Naive thymus-derived CD4-positive, alpha-beta T cell (primary cell): ENCODE results near the gene HYAL1. TPM values are rescaled to one million over a fixed set of nuclear protein-coding genes. Genes with fewer than 3 reads are reported as not detected.
A peak's percentile ranks its signal among the peaks of the same experiment; 100 is the strongest.
"Not testable (repeated sequence)": the region's sequence is repeated elsewhere in the genome, so short reads cannot be mapped to it uniquely, and the experiment has no call there.

Source experiments
- ATAC-seq: fragments of 150-1000 bp; cut with Tn5 transposase; 2 replicates; pipeline ENCODE4 v1.10.0; 2021; ENCODE audit warnings: mild to moderate bottlenecking, moderate library complexity
- CTCF ChIA-PET: fragments of 350-600 bp; sonication (Branson Sonifier 250); formaldehyde crosslinking; loops from one replicate; lab custom pipeline; 2021; ENCODE audit warnings: antibody characterized with exemption; lab: Charles Lee
- POLR2A ChIA-PET: fragments of 350-600 bp; sonication (Branson Sonifier 250); formaldehyde crosslinking; loops from one replicate; lab custom pipeline; 2021; ENCODE audit warnings: antibody characterized with exemption, inconsistent platforms; lab: Charles Lee
- DNase-seq, 9 donors: peaks; one replicate each; pipeline versions ENCODE4 v3.0.0 to v3.0.0-alpha.2; 2020 to 2022; ENCODE audit warnings: mixed read lengths in 1 of 9
- H3K27ac ChIP-seq: one replicate; pipeline ENCODE4 v1.7.0; 2013; ENCODE audit warnings: mild to moderate bottlenecking, low read depth, low read length, moderate library complexity
- H3K27me3 ChIP-seq, 2 donors: one replicate each; pipeline ENCODE4 v1.7.0; 2013; ENCODE audit warnings: low read length in 2 of 2, mild to moderate bottlenecking in 2 of 2, moderate library complexity in 2 of 2; ENCODE audit not compliant: control insufficient read depth in 2 of 2, insufficient read depth in 2 of 2
- H3K36me3 ChIP-seq, 3 experiments: 1 replicate in 2 of 3; 2 replicates in 1 of 3; pipeline ENCODE4 v1.7.0; 2013; ENCODE audit warnings: low read length in 3 of 3, mild to moderate bottlenecking in 3 of 3, moderate library complexity in 1 of 3; ENCODE audit not compliant: insufficient read depth in 3 of 3, control insufficient read depth in 2 of 3
- H3K4me1 ChIP-seq, 2 donors: one replicate each; pipeline ENCODE4 v1.7.0; 2013; ENCODE audit warnings: low read length in 2 of 2, mild to moderate bottlenecking in 2 of 2, moderate library complexity in 1 of 2; ENCODE audit not compliant: control insufficient read depth in 2 of 2, insufficient read depth in 2 of 2
- H3K4me3 ChIP-seq: 2 replicates; pipeline ENCODE4 v1.7.0; 2013; ENCODE audit warnings: mild to moderate bottlenecking, low read length
- H3K9me3 ChIP-seq, 3 experiments: 1 replicate in 2 of 3; 2 replicates in 1 of 3; pipeline ENCODE4 v1.7.0; 2013; ENCODE audit warnings: low read length in 3 of 3; ENCODE audit not compliant: control insufficient read depth in 2 of 3
- H3K27ac Mint-ChIP-seq, 9 donors: one replicate each; pipeline ENCODE4 v1.8.0; 2020 to 2022; ENCODE audit warnings: mixed read lengths in 9 of 9, mild to moderate bottlenecking in 8 of 9, moderate library complexity in 5 of 9, inconsistent platforms in 2 of 9
- H3K27me3 Mint-ChIP-seq, 5 donors: one replicate each; pipeline ENCODE4 v1.8.0; 2021 to 2022; ENCODE audit warnings: mixed read lengths in 5 of 5, mild to moderate bottlenecking in 1 of 5
- H3K36me3 Mint-ChIP-seq, 5 donors: one replicate each; pipeline ENCODE4 v1.8.0; 2020 to 2022; ENCODE audit warnings: mixed read lengths in 5 of 5, mild to moderate bottlenecking in 3 of 5, inconsistent platforms in 1 of 5
- H3K4me1 Mint-ChIP-seq, 7 donors: one replicate each; pipeline ENCODE4 v1.8.0; 2020 to 2022; ENCODE audit warnings: mixed read lengths in 7 of 7, mild to moderate bottlenecking in 3 of 7, inconsistent platforms in 1 of 7
- H3K4me3 Mint-ChIP-seq, 10 donors: one replicate each; pipeline ENCODE4 v1.8.0; 2020 to 2022; ENCODE audit warnings: mild to moderate bottlenecking in 10 of 10, mixed read lengths in 10 of 10, moderate library complexity in 6 of 10, inconsistent platforms in 2 of 10
- H3K9me3 Mint-ChIP-seq, 11 donors: one replicate each; pipeline ENCODE4 v1.8.0; 2020 to 2022; ENCODE audit warnings: mixed read lengths in 11 of 11, mild to moderate bottlenecking in 4 of 11, inconsistent platforms in 1 of 11, moderate library complexity in 1 of 11
- intact Hi-C, 2 donors: fragments of 100-400 bp; cut with micrococcal nuclease; formaldehyde crosslinking; loops; one replicate each; pipeline ENCODE4 v1.15.1; 2023
- polyA plus RNA-seq, 2 donors: library from polyadenylated mRNA; unstranded; fragments of 300-500 nt; fragmentation: Illumina TruSeq; gene quantifications; one replicate each; pipeline ENCODE4 v1.2.3, GENCODE V29; 2021
- total RNA-seq, 6 experiments: library from RNA in 5 of 6; stranded (reverse) in 5 of 6; gene quantifications; 1 replicate in 5 of 6; 2 replicates in 1 of 6; pipeline ENCODE4 v1.2.3 and lab custom pipeline; 2021 to 2026

HYAL1 gene
- total and polyA plus RNA-seq, 7 experiments from 2014 or later, result 0.12 to 0.51 (median 0.28) TPM; not detected in 1

DNA sequence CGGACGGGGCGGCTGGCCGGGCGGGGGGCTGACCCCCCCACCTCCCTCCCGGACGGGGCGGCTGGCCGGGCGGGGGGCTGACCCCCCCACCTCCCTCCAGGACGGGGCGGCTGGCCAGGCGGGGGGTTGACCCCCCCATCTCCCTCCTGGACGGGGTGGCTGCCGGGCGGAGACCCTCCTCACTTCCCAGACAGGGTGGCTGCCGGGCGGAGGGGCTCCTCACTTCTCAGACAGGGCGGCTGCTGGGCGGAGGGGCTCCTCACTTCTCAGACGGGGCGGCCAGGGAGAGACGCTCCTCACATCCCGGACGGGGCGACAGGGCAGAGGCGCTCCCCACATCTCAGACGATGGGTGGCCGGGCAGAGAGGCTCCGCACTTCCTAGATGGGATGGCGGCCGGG, 8.7 kb upstream of the HYAL1 start:
- POLR2A ChIA-PET, CTCF ChIA-PET, H3K4me1 ChIP-seq, H3K36me3 ChIP-seq, H3K27ac ChIP-seq, ATAC-seq, H3K27me3 Mint-ChIP-seq, H3K27ac Mint-ChIP-seq, H3K9me3 ChIP-seq, intact Hi-C loops, H3K27me3 ChIP-seq, H3K4me3 ChIP-seq, DNase-seq, H3K4me3 Mint-ChIP-seq, H3K9me3 Mint-ChIP-seq: not testable (repeated sequence)
- H3K4me1 Mint-ChIP-seq, result peaks cover 8 to 13% (median 9%) of the 10 kb centered on the region in 7 donors
- peaks cover 0 to 11% (median 4%) of the 10 kb centered on the region in 5 donors for H3K36me3 Mint-ChIP-seq

DNA sequence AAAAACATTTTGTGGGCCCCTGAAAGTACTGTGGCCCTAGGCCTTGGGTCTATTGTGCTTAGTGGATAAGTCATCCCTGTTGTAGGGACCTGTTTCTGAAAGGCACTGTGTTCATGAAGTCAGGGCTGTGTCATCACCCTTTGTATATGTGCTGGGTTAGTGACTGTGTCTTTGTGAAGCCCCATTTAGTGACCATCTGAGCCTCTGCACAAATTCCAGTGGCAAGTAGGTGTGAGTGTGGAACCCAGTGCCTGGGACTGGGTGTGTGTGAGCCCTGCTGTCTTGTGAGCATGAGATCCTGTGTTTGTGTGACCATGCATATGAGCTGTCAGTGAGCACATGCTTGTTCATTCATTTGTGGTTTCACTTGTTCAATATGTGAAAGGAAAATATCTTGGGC, 1.2 kb upstream of the HYAL1 start:
- Histone ChIP-seq H3K27me3 (no peaks in the 10 kb centered on the region), H3K4me3 (no peak overlapping the region), H3K4me1 (peaks cover 9% of the 10 kb centered on the region in 2 donors), H3K36me3 (no peaks in the 10 kb centered on the region), H3K9me3 (no peaks in the 10 kb centered on the region), H3K27ac (no peak overlapping the region)
- H3K4me1 Mint-ChIP-seq, result peaks cover 7 to 16% (median 10%) of the 10 kb centered on the region in 7 donors
- peaks cover 0 to 3% (median 0%) of the 10 kb centered on the region in 11 donors for H3K9me3 Mint-ChIP-seq
- intact Hi-C loops, result no loop called here
- H3K27me3 Mint-ChIP-seq, result no peaks in the 10 kb centered on the region
- no peak overlapping the region for H3K27ac Mint-ChIP-seq
- DNase-seq, result no peak
- peaks cover 0 to 4% (median 0%) of the 10 kb centered on the region in 5 donors for H3K36me3 Mint-ChIP-seq
- CTCF ChIA-PET, result interaction anchor here (0.8 kb wide), 1 partner anchor 17 kb away, joined by 3 read pairs; no protein-coding TSS in a partner anchor
- ATAC-seq, result no peak
- H3K4me3 Mint-ChIP-seq, result no peak overlapping the region
- POLR2A ChIA-PET, result interaction anchor here (0.6 to 1.2 kb wide), 2 partner anchors 33 to 1744 kb away, joined by 3 to 4 read pairs; no protein-coding TSS in a partner anchor

DNA sequence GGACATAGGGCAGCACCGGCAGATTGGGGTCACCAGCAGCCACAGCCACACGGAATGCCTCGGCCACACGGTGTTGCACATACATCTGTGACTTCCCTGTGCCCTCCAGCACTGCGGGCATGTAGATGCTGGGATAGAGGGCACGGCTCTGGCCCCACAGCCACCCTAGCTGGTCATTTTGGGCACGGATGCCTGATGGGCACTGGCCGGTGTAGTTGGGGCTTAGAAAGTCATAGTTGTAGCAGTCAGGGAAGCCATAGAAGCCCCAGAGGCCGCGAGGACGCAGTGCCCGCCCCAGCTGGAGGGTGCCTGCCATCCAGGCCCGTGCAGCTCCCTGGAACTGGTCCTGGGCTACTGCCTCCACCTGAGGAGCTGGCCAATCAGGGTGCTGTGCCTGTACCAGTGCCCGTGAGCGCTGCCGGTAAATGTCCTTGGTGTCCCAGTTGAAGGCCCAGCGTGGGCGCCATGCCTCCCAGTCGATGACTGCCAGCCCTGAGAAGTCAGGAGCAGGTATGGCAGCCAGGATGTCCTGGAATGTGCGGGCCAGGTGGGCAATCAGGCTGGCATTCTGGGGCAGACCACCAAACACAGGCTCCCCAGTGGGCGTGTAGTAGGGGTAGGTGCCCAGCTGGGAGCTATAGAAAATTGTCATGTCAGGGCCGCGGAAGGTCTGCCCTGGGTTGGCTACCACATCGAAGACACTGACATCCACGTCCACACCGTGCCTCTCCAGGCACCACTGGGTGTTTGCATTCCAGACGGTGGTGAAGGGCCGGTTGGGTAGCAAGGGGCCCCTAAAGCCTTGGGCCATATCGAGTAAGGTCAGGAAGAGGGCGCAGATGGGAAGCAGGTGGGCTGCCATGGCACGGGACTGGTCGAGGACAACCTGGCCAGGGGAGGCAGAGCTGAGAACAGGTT, 1.0 kb downstream of the HYAL1 start:
- Mint-ChIP-seq H3K9me3 (peaks cover 0 to 3% (median 0%) of the 10 kb centered on the region in 11 donors), H3K27me3 (no peaks in the 10 kb centered on the region), H3K27ac (peak overlapping the region in 3 of 9 donors; percentile 4 to 36 (median 9)), H3K36me3 (no peaks in the 10 kb centered on the region), H3K4me1 (peaks cover 12 to 31% (median 21%) of the 10 kb centered on the region in 7 donors), H3K4me3 (peak overlapping the region in 1 of 10 donors; percentile 12)
- Histone ChIP-seq H3K9me3 (no peaks in the 10 kb centered on the region), H3K27ac (no peak overlapping the region), H3K4me1 (peaks cover 19 to 20% of the 10 kb centered on the region in 2 donors), H3K27me3 (no peaks in the 10 kb centered on the region), H3K36me3 (peaks cover 0 to 2% (median 0%) of the 10 kb centered on the region in 3 experiments), H3K4me3 (no peak overlapping the region)
- intact Hi-C loops, result no loop called here
- CTCF ChIA-PET, result interaction anchor here (0.6 kb wide), 1 partner anchor 31 kb away, joined by 3 read pairs; no protein-coding TSS in a partner anchor
- DNase-seq (no peak), ATAC-seq (no peak)
- POLR2A ChIA-PET, result interaction anchor here (0.6 to 4.8 kb wide), 4 partner anchors 10 to 112 kb away, joined by 3 to 41 read pairs (median 3); no protein-coding TSS in a partner anchor

DNA sequence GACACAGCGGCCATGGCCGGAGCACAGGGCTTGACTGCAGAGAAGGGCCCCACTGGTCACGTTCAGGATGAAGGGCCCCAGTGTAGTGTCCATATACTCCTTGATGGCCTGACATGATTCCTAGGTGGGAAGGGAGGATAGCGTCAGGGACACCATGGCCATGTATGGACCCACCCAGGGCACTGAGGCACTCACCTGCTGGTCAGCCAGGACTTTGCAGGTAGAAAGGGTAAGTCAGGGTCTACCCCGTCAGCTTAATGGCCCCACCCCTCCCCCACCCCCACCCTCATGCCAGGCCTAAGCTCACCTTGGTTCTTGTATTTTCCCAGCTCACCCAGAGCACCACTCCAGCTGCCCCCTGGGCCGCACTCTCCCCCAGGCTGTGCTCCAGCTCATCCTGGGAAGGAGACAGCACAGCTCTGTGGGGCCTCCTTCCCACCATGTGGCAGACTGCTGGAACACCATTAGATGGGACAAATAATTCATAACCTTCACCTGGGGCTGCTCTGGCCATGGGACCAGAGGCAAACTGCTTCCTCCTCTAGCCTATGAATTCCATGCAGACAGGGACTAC, 2.6 kb downstream of the HYAL1 start:
- no peak overlapping the region for H3K4me3 ChIP-seq

DNA sequence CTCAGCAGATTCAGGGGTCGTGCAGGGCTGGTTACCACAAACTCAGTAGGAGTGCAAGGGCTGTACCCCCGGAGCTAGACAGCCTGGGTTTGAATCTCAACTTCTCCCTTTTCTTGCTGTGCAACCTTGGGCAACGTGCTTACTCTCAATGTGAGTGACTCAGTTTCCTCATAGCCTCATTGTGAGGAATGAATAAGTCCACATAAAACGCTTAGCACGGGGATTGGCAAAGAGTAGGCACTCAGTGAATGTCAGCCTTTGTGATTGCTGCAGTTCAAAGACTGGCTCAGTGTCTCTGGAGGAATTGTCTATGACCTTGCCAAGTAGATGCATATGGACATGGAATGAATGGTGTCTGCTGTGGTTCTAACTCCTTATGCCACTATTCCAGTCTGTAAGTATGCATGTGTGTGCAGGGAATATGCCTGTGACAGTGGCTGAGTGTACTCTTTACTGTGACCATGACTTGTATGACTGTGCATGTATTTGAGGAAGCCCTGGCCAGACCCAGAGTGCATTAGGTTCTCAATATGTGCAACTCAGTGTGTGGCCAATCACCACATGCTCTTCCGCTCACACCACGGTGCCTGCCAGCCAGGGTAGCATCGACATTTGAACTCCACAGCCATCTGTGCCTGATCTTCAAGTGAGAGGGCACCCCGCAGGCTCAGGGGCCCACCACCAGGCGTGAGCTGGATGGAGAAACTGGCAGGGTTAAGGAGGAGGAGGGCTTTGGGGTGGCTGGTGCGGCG, 3.3 kb downstream of the HYAL1 start:
- no peaks in the 10 kb centered on the region for H3K27me3 Mint-ChIP-seq
- POLR2A ChIA-PET, result interaction anchor here (0.6 to 4.8 kb wide), 16 partner anchors 9 to 1276 kb away, joined by 3 to 41 read pairs (median 6); partner anchors contain the start of genes CYB561D2, GNAI2, NPRL2 and RASSF1
- no peaks in the 10 kb centered on the region for H3K9me3 Mint-ChIP-seq
- peaks cover 19 to 20% of the 10 kb centered on the region in 2 donors for H3K4me1 ChIP-seq
- intact Hi-C loops, result loop anchor here (1.0 to 10.0 kb wide), 26 partner anchors 9 to 1825 kb away; partner anchors contain the start of genes CYB561D2 (in 2 of the 2), HEMK1 (in 2 of the 2), NPRL2 (in 2 of the 2) and TUSC2 (in 2 of the 2)
- peaks cover 12 to 36% (median 22%) of the 10 kb centered on the region in 7 donors for H3K4me1 Mint-ChIP-seq
- H3K4me3 ChIP-seq, result peak overlapping the region; percentile 57
- no peak for ATAC-seq
- H3K9me3 ChIP-seq, result no peaks in the 10 kb centered on the region
- no peaks in the 10 kb centered on the region for H3K27me3 ChIP-seq
- CTCF ChIA-PET, result interaction anchor here (0.9 to 1.6 kb wide), 4 partner anchors 21 to 50 kb away, joined by 3 to 5 read pairs (median 3); partner anchors contain the start of genes CYB561D2, HYAL2 and NPRL2
- peaks cover 0 to 7% (median 0%) of the 10 kb centered on the region in 3 experiments for H3K36me3 ChIP-seq
- H3K36me3 Mint-ChIP-seq, result peaks cover 0 to 1% (median 0%) of the 10 kb centered on the region in 5 donors
- no peak for DNase-seq
- H3K4me3 Mint-ChIP-seq, result peak overlapping the region; percentile 84 to 99 (median 97)
- H3K27ac Mint-ChIP-seq, result peak overlapping the region; percentile 90 to 100 (median 99)
- H3K27ac ChIP-seq, result peak overlapping the region; percentile 86

More for the DNA sequence above, 2.6 kb downstream of the HYAL1 start:
- ChIA-PET POLR2A (interaction anchor here (3.9 to 4.8 kb wide), 2 partner anchors 26 to 36 kb away, joined by 31 to 41 read pairs; partner anchors contain the start of gene TUSC2), CTCF (no interaction called here)
- intact Hi-C loops, result no loop called here
- peak overlapping the region; percentile 86 for H3K27ac ChIP-seq
- Mint-ChIP-seq H3K4me3 (peak overlapping the region; percentile 38 to 99 (median 92)), H3K27me3 (no peaks in the 10 kb centered on the region), H3K27ac (peak overlapping the region in 8 of 9 donors; percentile 32 to 100 (median 97)), H3K4me1 (peaks cover 12 to 36% (median 22%) of the 10 kb centered on the region in 7 donors), H3K36me3 (peaks cover 0 to 1% (median 0%) of the 10 kb centered on the region in 5 donors), H3K9me3 (no peaks in the 10 kb centered on the region)
- peaks cover 19 to 20% of the 10 kb centered on the region in 2 donors for H3K4me1 ChIP-seq
- no peaks in the 10 kb centered on the region for H3K27me3 ChIP-seq
- peaks cover 0 to 7% (median 0%) of the 10 kb centered on the region in 3 experiments for H3K36me3 ChIP-seq
- DNase-seq, result no peak
- H3K9me3 ChIP-seq, result no peaks in the 10 kb centered on the region
- ATAC-seq, result no peak
